ENCODE results near the gene ATP9B.

- TF ChIP-seq, protein P1, sequence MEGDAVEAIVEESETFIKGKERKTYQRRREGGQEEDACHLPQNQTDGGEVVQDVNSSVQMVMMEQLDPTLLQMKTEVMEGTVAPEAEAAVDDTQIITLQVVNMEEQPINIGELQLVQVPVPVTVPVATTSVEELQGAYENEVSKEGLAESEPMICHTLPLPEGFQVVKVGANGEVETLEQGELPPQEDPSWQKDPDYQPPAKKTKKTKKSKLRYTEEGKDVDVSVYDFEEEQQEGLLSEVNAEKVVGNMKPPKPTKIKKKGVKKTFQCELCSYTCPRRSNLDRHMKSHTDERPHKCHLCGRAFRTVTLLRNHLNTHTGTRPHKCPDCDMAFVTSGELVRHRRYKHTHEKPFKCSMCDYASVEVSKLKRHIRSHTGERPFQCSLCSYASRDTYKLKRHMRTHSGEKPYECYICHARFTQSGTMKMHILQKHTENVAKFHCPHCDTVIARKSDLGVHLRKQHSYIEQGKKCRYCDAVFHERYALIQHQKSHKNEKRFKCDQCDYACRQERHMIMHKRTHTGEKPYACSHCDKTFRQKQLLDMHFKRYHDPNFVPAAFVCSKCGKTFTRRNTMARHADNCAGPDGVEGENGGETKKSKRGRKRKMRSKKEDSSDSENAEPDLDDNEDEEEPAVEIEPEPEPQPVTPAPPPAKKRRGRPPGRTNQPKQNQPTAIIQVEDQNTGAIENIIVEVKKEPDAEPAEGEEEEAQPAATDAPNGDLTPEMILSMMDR (IDR thresholded peaks at IDR 0.05) = no peak
- TF ChIP-seq ZFX (IDR thresholded peaks at IDR 0.05; ENCODE audit: borderline replicate concordance) = no peak
Measured at GRCh38 chr18:79422022-79422782, 353.0 kb downstream of the ATP9B start.
